Progenitor cell of endocrine pancreas (in vitro differentiated cells): ENCODE measurements around the gene MYO9A. TPM values are rescaled to one million over a fixed set of nuclear protein-coding genes. Genes with fewer than 3 reads are reported as not detected.

Source experiments
- DNase-seq: peaks from one replicate; pipeline ENCODE4 v3.0.0; 2021; ENCODE audit warnings: low spot score; ENCODE audit not compliant: unreplicated experiment
- H3K27ac Mint-ChIP-seq: 2 replicates; pipeline ENCODE4 v1.8.0; 2021; ENCODE audit warnings: mild to moderate bottlenecking, moderate library complexity, mixed read lengths
- H3K27me3 Mint-ChIP-seq: 2 replicates; pipeline ENCODE4 v1.8.0; 2021; ENCODE audit warnings: mixed read lengths
- H3K36me3 Mint-ChIP-seq: 2 replicates; pipeline ENCODE4 v1.8.0; 2022; ENCODE audit warnings: mixed read lengths; ENCODE audit not compliant: insufficient read depth
- H3K4me1 Mint-ChIP-seq: 2 replicates; pipeline ENCODE4 v1.8.0; 2021; ENCODE audit warnings: low read depth, mixed read lengths
- H3K4me3 Mint-ChIP-seq: 2 replicates; pipeline ENCODE4 v1.8.0; 2021; ENCODE audit warnings: low read depth, mild to moderate bottlenecking, moderate library complexity, mixed read lengths
- H3K9me3 Mint-ChIP-seq: 2 replicates; pipeline ENCODE4 v1.8.0; 2021; ENCODE audit warnings: low read depth, mixed read lengths
- CTCF ChIP-seq: fragments of 200-600 bp; sonication (generic); IDR thresholded peaks from one replicate; pipeline ENCODE4 v1.5.0; 2021; ENCODE audit warnings: antibody characterized with exemption, mild to moderate bottlenecking; ENCODE audit not compliant: unreplicated experiment
- long read RNA-seq: library from polyadenylated mRNA; unstranded; transcript quantifications from one replicate; pipeline ENCODE4 v2.0.0, GENCODE V29; 2020
- total RNA-seq: library from RNA; stranded (reverse); gene quantifications from 2 replicates; pipeline ENCODE4 v1.2.1, GENCODE V29; 2021

The MYO9A gene
- 28.3 and 32.0 TPM in 2 replicates for total RNA-seq
- long read RNA-seq, partial matches to known transcripts: 8 of 10 reads
- long read RNA-seq, other reads (novel, unspliced or antisense): 2 of 10 reads

- peaks cover 26% of the 10 kb centered on the region for H3K27me3 Mint-ChIP-seq
- no peaks in the 10 kb centered on the region for H3K9me3 Mint-ChIP-seq
- peaks cover 32% of the 10 kb centered on the region for H3K4me1 Mint-ChIP-seq
- peak within 1 kb of the TSS; percentile 99 for H3K27ac Mint-ChIP-seq
- no peak for TF ChIP-seq CTCF
- H3K36me3 Mint-ChIP-seq: no peaks in the 10 kb centered on the region
- DNase-seq: peak; percentile 98
- peak within 1 kb of the TSS; percentile 98 for H3K4me3 Mint-ChIP-seq
These were observed at the start of gene MYO9A, which contains the start of gene SENP8 for GRCh38 chr15:72118017-72118978. Gene MYO9A (minus strand): TSS chr15:72118150. CDS start chr15:72046563, 71,587 bp downstream. Gene SENP8 (plus strand): TSS chr15:72118403. CDS start chr15:72139624, 21,221 bp downstream.

- no peak for DNase-seq
- Mint-ChIP-seq H3K27me3 (peaks cover 13% of the 10 kb centered on the region), H3K27ac (no peak overlapping the region), H3K9me3 (no peaks in the 10 kb centered on the region), H3K36me3 (no peaks in the 10 kb centered on the region), H3K4me3 (no peak overlapping the region), H3K4me1 (peaks cover 6% of the 10 kb centered on the region)
- TF ChIP-seq CTCF: no peak
These were observed 49.5 kb upstream of the MYO9A start for GRCh38 chr15:72167445-72167844.

GRCh38 chr15:72166716-72167417, 48.9 kb upstream of the MYO9A start:
- no peak for TF ChIP-seq CTCF
- H3K4me3 Mint-ChIP-seq: no peak overlapping the region
- no peak for DNase-seq
- no peak overlapping the region for H3K27ac Mint-ChIP-seq
- no peaks in the 10 kb centered on the region for H3K9me3 Mint-ChIP-seq
- H3K27me3 Mint-ChIP-seq: peaks cover 13% of the 10 kb centered on the region
- H3K4me1 Mint-ChIP-seq: peaks cover 6% of the 10 kb centered on the region
- H3K36me3 Mint-ChIP-seq: no peaks in the 10 kb centered on the region

GRCh38 chr15:72163719-72164118, 45.8 kb upstream of the MYO9A start:
- Mint-ChIP-seq H3K36me3 (no peaks in the 10 kb centered on the region), H3K27me3 (peaks cover 13% of the 10 kb centered on the region), H3K9me3 (no peaks in the 10 kb centered on the region), H3K27ac (no peak overlapping the region), H3K4me1 (peaks cover 11% of the 10 kb centered on the region), H3K4me3 (no peak overlapping the region)
- no peak for TF ChIP-seq CTCF
- no peak for DNase-seq

GRCh38 chr15:72162569-72162968, 44.6 kb upstream of the MYO9A start:
- no peak for DNase-seq
- H3K9me3 Mint-ChIP-seq: no peaks in the 10 kb centered on the region
- peaks cover 6% of the 10 kb centered on the region for H3K4me1 Mint-ChIP-seq
- no peak overlapping the region for H3K27ac Mint-ChIP-seq
- H3K36me3 Mint-ChIP-seq: no peaks in the 10 kb centered on the region
- peaks cover 9% of the 10 kb centered on the region for H3K27me3 Mint-ChIP-seq
- H3K4me3 Mint-ChIP-seq: no peak overlapping the region
- TF ChIP-seq CTCF: no peak
